GM12865 (cell line): ENCODE data around the gene RIN3.
A peak's percentile ranks its signal among the peaks of the same experiment; 100 is the strongest.

Source experiments
- DNase-seq: peaks from one replicate; pipeline ENCODE4 v3.0.0; 2010; ENCODE audit warnings: low read depth
- H3K4me3 ChIP-seq: 2 replicates; pipeline ENCODE4 v1.5.1; 2011; ENCODE audit warnings: mild to moderate bottlenecking, low read depth, low read length, control low read depth
- TF ChIP-seq, protein P1 (sequence below): IDR thresholded peaks from 2 replicates; pipeline ENCODE4 v1.5.1; 2011; ENCODE audit warnings: low read length, control low read depth, low read depth, inconsistent platforms; ENCODE audit not compliant: insufficient read depth; ENCODE audit errors: missing control alignments

RIN3 gene

DNA sequence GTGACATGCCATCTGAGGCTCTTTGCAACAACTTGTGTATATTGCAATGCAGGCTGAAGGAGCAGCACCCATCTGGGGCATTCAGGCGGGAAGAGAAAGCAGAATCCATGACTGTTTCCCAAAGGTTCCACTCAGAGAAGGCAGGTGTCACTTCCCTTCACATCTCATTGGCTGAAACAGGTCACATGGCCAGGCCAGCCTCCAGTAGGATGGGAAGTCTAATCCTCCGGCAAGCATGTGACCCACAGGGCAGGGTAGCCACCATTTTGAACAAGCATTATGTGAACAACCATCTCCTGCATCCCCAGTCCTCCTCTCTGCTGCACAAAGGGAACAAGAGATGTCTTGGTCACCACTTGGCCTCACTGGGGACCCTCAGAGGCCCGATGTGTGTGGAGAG, 70.6 kb downstream of the RIN3 start:
- H3K4me3 ChIP-seq = no peak overlapping the region
- no peak for DNase-seq
- TF ChIP-seq, protein P1, sequence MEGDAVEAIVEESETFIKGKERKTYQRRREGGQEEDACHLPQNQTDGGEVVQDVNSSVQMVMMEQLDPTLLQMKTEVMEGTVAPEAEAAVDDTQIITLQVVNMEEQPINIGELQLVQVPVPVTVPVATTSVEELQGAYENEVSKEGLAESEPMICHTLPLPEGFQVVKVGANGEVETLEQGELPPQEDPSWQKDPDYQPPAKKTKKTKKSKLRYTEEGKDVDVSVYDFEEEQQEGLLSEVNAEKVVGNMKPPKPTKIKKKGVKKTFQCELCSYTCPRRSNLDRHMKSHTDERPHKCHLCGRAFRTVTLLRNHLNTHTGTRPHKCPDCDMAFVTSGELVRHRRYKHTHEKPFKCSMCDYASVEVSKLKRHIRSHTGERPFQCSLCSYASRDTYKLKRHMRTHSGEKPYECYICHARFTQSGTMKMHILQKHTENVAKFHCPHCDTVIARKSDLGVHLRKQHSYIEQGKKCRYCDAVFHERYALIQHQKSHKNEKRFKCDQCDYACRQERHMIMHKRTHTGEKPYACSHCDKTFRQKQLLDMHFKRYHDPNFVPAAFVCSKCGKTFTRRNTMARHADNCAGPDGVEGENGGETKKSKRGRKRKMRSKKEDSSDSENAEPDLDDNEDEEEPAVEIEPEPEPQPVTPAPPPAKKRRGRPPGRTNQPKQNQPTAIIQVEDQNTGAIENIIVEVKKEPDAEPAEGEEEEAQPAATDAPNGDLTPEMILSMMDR = no peak

DNA sequence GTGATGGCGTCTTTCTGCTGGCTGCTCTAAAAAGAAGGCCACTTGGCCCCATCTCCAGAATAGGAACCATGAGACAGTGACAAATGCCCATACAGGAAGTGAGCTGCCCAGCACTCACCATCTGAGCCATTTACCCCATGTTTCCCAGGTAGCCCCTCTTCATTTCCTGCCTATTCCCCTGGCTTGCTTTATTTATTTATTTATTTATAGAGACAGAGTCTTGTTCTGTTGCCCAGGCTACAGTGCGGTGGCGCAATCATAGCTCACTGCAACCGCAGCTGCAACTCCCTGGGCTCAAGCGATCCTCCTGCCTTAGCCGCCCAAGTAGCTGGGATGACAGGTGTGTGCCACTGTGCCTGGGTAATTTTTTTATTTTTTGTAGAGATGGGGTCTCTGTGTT, 71.2 kb downstream of the RIN3 start:
- TF ChIP-seq, protein P1 = no peak
- no peak overlapping the region for H3K4me3 ChIP-seq
- DNase-seq = no peak

DNA sequence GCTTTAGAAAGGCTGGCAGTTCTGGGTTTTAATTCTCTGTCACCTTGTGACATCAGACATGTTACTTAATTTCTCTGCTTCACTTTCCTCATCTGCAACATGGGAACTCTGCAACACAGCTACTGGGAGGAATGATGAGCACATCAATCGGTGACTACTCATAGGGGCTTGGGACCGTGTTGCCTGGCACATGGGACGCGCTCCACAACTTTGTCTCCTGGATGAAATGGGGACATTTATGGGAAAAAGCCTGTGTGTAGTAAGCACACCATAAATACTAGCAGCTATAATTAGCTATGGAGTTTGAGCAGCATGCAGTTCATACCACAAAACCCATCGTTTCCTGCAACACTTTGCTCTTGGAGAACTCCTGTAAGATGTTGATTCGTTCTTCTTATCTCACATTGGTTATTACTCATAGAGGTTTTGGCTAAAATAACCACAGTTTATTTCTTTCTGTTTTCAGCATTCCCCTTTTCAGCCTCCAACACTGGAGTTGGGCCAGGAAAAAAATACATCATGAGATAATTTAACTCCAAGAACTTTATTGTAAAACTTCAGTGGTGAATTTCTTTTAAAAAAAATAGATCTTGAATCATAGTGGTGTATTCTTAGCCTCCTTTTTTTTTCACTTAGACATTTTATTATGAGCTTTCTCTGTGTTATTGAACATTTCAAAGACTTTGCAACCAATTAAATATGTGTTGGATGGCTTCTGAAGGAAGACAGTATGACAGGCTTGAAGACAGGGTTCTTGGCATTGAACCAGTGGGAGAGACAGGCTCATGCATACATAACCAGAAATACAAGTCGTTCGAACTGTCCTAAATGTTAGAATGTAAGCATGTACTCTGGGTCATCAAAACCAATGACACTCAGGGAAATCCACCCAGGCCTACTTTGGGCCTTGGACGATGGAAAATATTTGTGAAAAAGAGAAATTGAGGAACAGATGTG, 72.7 kb downstream of the RIN3 start:
- no peak overlapping the region for H3K4me3 ChIP-seq
- peak; percentile 79 for DNase-seq
- TF ChIP-seq, protein P1 = no peak

DNA sequence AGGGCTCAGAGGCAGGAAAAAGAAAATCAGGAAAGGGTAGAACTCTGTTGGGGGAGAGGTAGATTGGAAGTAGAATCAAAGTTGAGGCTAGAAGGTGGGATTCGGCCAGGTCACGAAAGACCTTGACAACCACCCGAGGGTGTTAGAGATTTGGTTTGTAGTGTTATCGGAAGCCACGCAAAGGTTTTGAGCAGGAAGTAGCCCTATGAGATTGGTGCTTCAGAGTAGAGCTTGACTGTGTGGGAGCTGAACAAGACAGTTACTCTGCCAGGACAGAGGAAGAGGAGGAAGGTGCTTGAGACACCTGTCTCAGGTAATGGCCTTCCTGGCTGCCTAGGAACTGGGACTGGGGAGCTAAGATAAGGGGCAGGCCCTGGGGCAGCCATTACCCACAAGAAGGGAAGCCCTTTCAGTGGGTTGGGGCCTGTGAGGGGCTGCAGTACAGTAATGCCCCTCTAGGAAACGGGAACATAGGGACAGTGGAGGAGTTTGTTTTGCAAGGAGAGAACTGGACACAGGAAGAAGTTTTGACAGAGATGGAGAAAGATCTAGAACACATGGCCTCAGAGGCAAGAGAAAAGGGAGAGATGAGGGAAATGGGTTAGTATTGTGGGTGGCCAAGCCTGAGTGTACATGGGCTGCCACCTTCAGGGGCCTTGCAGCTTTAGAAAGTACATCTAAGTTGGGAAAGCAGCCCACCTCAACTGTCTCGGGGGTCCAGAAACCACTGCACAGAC, 73.5 kb downstream of the RIN3 start:
- H3K4me3 ChIP-seq = no peak overlapping the region
- no peak for DNase-seq
- TF ChIP-seq, protein P1 = peak; percentile 6

DNA sequence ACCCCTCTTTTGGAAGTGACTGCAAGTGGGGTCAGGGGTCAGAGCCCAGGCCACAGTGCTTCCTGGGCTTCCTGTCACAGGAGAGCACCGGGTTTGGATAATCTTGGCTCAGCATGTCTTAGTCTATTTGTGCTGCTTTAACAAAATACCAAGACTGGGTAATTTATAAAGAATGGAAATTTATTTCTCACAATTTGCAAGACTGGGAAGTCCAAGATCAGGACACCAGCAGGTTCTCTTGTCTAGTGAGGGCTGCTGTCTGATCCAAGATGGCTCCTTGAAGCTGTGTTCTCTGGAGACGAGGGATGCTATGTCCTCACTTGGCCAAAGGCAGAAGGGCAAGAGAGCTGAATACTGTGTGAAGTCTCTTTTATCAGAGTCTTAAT, 74.1 kb downstream of the RIN3 start:
- TF ChIP-seq, protein P1 = no peak

DNA sequence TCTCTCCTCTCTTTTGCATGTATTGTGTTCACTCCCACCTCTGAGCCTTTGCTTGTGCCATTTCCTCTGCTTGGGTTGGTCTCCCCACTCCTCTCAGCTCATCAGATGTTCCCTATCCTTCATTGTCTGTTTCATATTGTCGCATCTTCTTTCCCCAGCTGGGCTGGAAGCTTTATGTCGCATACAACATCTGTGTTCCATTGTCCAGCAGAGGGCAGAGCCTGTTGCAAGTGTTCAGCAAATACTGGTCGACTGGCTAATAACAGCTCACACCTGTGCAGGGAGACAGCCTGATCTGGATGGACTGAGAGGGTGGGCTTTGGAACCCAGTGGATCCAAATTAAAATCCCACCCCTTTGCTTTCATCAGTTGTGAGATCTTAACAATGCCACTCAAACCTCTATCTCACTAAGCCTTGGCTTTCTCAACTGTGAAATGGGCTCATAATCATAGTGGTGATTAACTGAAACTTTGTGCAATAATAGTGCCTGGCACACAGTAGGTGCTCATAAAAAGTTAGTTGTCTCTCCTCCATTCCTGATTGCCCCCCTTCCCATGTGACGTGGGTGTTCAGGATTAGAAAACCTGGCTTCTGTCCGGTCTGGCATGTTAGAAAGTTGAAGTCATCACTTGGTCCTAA, 75.8 kb downstream of the RIN3 start:
- TF ChIP-seq, protein P1 = peak; percentile 61
- H3K4me3 ChIP-seq = no peak overlapping the region
- peak; percentile 81 for DNase-seq

More for the DNA sequence above, 74.1 kb downstream of the RIN3 start:
- no peak overlapping the region for H3K4me3 ChIP-seq
- DNase-seq = no peak
